Measurements from ENCODE around the gene CFAP54. TPM values are rescaled to one million over a fixed set of nuclear protein-coding genes. Genes with fewer than 3 reads are reported as not detected.

Gene CFAP54
- total RNA-seq, 1 experiment from 2014 or later: 0.64 TPM

DNA sequence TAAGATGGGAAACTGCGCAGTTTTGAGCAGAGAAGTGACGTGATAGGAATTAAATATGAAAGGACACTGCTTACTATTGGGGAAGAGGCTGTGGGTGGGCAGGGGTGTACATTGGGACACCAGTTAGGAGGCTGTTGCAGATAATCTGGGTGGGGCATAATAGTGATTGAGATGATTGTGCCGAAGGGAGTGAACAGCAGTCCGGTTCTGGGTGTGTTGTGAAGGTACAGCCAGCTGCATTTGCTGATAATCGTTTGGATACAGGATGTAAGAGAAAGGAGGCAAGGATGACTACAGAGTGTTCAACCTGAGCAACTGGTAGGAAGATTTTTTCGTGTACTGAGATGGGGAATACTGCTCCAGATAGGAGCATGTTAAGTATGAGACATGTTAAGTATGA is 212.5 kb downstream of the CFAP54 start:
- H3K9me3 ChIP-seq (ENCODE audit: control insufficient read depth, insufficient read depth, low read depth, low read length): no peaks in the 10 kb centered on the region
- no peak overlapping the region for H3K27ac ChIP-seq (ENCODE audit: low read length)
- intact Hi-C loops (cut with micrococcal nuclease; ENCODE audit: unreplicated experiment) (no loop called here), in situ Hi-C loops (cut with HindIII; ENCODE audit: low pct_unique_long_range_greater_than_20kb, low sequenced_read_pairs) (no loop called here)
- no peaks in the 10 kb centered on the region for H3K27me3 ChIP-seq (ENCODE audit: control insufficient read depth, insufficient read depth, low read length)
- TF ChIP-seq, protein P1, sequence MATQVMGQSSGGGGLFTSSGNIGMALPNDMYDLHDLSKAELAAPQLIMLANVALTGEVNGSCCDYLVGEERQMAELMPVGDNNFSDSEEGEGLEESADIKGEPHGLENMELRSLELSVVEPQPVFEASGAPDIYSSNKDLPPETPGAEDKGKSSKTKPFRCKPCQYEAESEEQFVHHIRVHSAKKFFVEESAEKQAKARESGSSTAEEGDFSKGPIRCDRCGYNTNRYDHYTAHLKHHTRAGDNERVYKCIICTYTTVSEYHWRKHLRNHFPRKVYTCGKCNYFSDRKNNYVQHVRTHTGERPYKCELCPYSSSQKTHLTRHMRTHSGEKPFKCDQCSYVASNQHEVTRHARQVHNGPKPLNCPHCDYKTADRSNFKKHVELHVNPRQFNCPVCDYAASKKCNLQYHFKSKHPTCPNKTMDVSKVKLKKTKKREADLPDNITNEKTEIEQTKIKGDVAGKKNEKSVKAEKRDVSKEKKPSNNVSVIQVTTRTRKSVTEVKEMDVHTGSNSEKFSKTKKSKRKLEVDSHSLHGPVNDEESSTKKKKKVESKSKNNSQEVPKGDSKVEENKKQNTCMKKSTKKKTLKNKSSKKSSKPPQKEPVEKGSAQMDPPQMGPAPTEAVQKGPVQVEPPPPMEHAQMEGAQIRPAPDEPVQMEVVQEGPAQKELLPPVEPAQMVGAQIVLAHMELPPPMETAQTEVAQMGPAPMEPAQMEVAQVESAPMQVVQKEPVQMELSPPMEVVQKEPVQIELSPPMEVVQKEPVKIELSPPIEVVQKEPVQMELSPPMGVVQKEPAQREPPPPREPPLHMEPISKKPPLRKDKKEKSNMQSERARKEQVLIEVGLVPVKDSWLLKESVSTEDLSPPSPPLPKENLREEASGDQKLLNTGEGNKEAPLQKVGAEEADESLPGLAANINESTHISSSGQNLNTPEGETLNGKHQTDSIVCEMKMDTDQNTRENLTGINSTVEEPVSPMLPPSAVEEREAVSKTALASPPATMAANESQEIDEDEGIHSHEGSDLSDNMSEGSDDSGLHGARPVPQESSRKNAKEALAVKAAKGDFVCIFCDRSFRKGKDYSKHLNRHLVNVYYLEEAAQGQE (IDR thresholded peaks at IDR 0.05; ENCODE audit: insufficient read depth in 1 of 2, low read depth in 2 of 2, low read length in 1 of 2): no peak
- H3K36me3 ChIP-seq (ENCODE audit: control insufficient read depth, insufficient read depth, low read length): no peaks in the 10 kb centered on the region
- BruUV-seq (replicated peaks): no TSS peak
- DNase-seq (ENCODE audit: low read depth, low spot score): no peak
- ChIA-PET POLR2A (no interaction called here), CTCF (no interaction called here)
- no peak overlapping the region for H3K4me3 ChIP-seq (ENCODE audit: low read depth in 2 of 2, low read length in 2 of 2)
- H3K4me1 ChIP-seq (ENCODE audit: control insufficient read depth, insufficient read depth, low read length): no peaks in the 10 kb centered on the region; the same call in 1 of the 2 replicates
- ATAC-seq: no peak

DNA sequence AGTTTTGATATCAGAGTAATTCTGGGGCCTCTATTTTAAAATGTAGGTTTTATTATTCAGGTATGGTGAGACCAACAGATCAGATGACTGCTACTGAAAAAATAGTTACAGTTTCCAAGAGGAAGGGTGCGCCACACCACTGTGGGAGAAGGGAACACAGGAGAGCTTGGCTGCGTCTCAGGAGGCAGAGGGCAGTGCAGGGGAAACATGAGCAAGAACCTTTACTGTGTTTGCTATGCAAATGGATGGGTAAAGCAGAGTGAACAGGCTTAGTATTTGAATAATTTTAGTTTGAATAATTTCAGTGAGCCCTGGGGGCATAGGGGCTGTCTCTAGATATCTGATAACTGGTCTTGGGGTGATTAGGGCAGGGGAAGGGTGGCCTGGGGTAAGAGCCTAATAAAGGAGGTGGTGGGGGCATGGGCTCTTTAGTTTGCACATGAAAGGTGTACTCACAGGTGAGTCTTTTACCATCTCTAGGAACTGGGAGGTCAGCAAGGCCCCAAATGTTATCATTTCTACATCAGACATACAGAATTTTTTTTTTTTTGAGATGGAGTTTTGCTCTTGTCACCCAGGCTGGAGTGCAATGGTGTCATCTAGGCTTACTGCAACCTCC is 220.9 kb downstream of the CFAP54 start:
- BruUV-seq (replicated peaks): no TSS peak
- ChIA-PET CTCF (no interaction called here), POLR2A (no interaction called here)
- ATAC-seq (no peak; the same call in 1 of the 2 replicates), DNase-seq (ENCODE audit: low read depth, low spot score) (no peak)
- Histone ChIP-seq H3K4me1 (ENCODE audit: control insufficient read depth, insufficient read depth, low read length) (no peaks in the 10 kb centered on the region), H3K27me3 (ENCODE audit: control insufficient read depth, insufficient read depth, low read length) (peaks cover 2% of the 10 kb centered on the region; the same call in 1 of the 2 replicates), H3K36me3 (ENCODE audit: control insufficient read depth, insufficient read depth, low read length) (no peaks in the 10 kb centered on the region), H3K27ac (ENCODE audit: low read length) (no peak overlapping the region), H3K9me3 (ENCODE audit: control insufficient read depth, insufficient read depth, low read depth, low read length) (no peaks in the 10 kb centered on the region), H3K4me3 (ENCODE audit: low read depth in 2 of 2, low read length in 2 of 2) (no peak overlapping the region)
- TF ChIP-seq TCF7L2 (IDR thresholded peaks at IDR 0.05; ENCODE audit: low read depth, low read length) (no peak), SIN3A (IDR thresholded peaks at IDR 0.05; ENCODE audit: borderline replicate concordance, insufficient read depth, low read depth, low read length) (no peak), POLR2AphosphoS5 (IDR thresholded peaks at IDR 0.05; ENCODE audit: low read depth, low read length) (no peak)
- TF ChIP-seq, protein P2, sequence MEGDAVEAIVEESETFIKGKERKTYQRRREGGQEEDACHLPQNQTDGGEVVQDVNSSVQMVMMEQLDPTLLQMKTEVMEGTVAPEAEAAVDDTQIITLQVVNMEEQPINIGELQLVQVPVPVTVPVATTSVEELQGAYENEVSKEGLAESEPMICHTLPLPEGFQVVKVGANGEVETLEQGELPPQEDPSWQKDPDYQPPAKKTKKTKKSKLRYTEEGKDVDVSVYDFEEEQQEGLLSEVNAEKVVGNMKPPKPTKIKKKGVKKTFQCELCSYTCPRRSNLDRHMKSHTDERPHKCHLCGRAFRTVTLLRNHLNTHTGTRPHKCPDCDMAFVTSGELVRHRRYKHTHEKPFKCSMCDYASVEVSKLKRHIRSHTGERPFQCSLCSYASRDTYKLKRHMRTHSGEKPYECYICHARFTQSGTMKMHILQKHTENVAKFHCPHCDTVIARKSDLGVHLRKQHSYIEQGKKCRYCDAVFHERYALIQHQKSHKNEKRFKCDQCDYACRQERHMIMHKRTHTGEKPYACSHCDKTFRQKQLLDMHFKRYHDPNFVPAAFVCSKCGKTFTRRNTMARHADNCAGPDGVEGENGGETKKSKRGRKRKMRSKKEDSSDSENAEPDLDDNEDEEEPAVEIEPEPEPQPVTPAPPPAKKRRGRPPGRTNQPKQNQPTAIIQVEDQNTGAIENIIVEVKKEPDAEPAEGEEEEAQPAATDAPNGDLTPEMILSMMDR (IDR thresholded peaks at IDR 0.05): no peak
- TF ChIP-seq, protein P1 (IDR thresholded peaks at IDR 0.05; ENCODE audit: insufficient read depth in 1 of 2, low read depth in 2 of 2, low read length in 1 of 2): no peak
- intact Hi-C loops (cut with micrococcal nuclease; ENCODE audit: unreplicated experiment): no loop called here
- in situ Hi-C loops (cut with HindIII; ENCODE audit: low pct_unique_long_range_greater_than_20kb, low sequenced_read_pairs): no loop called here
